Measurements from ENCODE around the gene CNKSR1. TPM values are rescaled to one million over a fixed set of nuclear protein-coding genes. Genes with fewer than 3 reads are reported as not detected.

CNKSR1 gene
- total RNA-seq, 1 donor from 2014 or later = 5.9 TPM

- intact Hi-C loops (cut with micrococcal nuclease) = no loop called here
These were observed 5.0 kb downstream of the CNKSR1 start for GRCh38 chr1:26182383-26182696.

DNA sequence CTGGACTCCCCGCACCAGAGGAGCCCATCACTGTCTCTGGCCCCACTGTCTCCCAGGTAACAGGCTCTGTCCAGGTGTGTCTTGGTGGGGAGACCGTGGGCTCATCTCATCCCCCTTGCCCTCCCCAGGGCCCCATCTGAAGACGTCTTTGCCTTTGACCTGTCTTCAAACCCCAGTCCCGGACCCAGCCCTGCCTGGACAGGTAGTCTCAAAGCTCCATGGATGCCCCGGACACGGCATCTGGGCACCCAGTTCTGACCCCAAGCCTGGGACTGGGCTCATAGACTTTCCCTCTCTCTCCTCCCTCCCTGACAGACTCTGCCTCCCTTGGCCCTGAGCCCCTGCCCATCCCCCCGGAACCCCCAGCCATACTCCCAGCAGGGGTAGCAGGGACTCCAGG, 6.8 kb downstream of the CNKSR1 start:
- intact Hi-C loops (cut with micrococcal nuclease) = no loop called here

- intact Hi-C loops (cut with micrococcal nuclease) = no loop called here
These were observed 7.6 kb downstream of the CNKSR1 start for GRCh38 chr1:26184883-26185282.

DNA sequence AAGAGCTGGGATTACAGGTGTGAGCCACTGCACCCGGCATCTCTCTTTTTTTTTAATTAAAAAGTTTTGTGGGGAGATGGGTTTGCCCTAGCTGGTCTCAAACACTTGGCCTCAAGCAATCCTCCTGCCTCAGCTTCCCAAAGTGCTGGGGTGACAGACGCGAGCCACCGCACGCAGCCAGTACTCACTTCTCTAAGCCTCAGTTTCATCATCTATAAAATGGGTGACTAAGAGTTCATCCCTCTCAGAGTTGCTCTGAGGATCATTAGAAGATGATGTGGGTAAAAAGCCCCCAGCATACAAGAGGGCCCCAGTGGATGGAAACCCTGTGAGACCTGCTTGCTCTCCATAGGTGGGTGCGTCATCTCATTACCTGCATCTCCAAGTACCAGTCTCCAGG, 10.6 kb downstream of the CNKSR1 start:
- intact Hi-C loops (cut with micrococcal nuclease) = no loop called here

DNA sequence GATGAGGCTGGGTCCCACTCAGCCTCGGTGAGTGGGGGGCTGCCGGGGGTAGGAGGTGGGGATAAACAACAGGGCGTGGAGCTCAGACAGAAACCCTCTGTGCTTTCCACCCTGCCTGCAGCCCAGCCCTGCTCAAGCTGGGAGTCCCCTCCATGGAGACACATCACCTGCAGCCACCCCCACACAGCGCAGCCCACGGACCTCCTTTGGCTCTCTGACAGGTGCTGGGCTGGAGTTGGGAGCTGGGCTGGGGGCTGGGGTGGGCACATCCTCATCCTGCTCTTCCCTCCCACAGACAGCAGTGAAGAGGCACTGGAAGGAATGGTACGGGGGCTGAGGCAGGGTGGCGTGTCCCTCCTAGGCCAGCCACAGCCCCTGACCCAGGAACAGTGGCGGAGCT, 11.2 kb downstream of the CNKSR1 start:
- intact Hi-C loops (cut with micrococcal nuclease) = no loop called here

DNA sequence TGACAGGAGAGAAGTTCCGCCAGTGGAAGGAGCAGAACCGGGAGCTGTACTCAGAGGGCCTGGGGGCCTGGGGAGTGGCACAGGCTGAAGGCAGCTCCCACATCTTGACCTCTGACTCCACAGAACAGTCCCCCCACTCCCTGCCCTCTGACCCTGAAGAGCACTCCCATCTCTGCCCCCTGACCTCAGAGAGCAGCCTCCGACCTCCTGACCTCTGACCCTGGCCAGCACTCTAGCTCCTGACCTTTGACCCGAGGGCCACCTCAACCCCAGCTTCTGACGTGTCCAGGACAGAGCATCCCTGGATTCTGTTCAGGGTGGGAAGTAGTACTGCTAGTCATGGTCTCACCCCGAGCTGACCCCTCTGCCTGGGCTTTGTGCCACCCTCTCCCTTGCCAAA, 12.0 kb downstream of the CNKSR1 start:
- intact Hi-C loops (cut with micrococcal nuclease) = no loop called here

GRCh38 chr1:26189751-26190275, 12.5 kb downstream of the CNKSR1 start:
- intact Hi-C loops (cut with micrococcal nuclease) = no loop called here

GRCh38 chr1:26190373-26190987, 13.2 kb downstream of the CNKSR1 start, which contains the start of gene CATSPER4:
Gene CATSPER4 (plus strand): TSS chr1:26190602. CDS start chr1:26190628, 26 bp downstream.
- intact Hi-C loops (cut with micrococcal nuclease) = no loop called here

GRCh38 chr1:26191739-26192138, 14.4 kb downstream of the CNKSR1 start:
- intact Hi-C loops (cut with micrococcal nuclease) = no loop called here

GRCh38 chr1:26195805-26196204, 18.5 kb downstream of the CNKSR1 start:
- intact Hi-C loops (cut with micrococcal nuclease) = no loop called here

- intact Hi-C loops (cut with micrococcal nuclease) = no loop called here
These were observed 20.0 kb downstream of the CNKSR1 start for GRCh38 chr1:26197301-26197700.

- intact Hi-C loops (cut with micrococcal nuclease) = no loop called here
These were observed 20.5 kb downstream of the CNKSR1 start for GRCh38 chr1:26197813-26198212.

GRCh38 chr1:26200413-26200812, 23.1 kb downstream of the CNKSR1 start:
- intact Hi-C loops (cut with micrococcal nuclease) = no loop called here

DNA sequence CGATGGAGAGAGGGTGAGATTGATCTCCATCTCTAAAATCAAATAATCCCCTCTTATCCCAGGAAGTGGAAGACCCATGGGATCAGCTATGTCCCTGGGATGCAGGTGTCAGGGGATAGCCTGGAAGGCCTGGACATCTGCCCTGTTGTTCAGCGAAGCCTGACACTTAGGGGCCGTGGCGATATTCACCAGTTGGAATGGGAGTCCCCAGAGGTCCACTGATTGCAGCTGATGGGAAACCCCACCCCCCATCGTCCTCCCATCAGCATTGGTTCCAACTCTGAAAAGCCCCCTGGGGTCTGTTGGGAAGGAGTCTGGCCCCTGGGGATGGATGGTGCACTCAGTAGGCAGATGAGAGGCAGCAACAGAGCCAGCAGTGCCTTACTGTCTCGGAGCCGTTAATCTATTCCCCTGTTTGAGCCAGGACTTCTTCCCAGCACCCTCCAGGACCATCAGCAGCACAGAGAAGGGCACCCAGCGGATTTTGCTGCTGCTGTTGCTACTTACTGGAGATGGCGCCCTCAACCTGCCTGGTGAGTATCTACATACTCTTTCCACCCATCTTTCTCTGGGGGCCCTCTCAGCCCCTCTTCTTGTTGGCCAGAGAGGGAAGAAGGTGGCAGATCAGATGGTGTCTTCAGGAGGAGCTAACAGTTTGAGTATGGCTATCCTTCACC, 26.5 kb downstream of the CNKSR1 start:
- intact Hi-C loops (cut with micrococcal nuclease) = no loop called here

DNA sequence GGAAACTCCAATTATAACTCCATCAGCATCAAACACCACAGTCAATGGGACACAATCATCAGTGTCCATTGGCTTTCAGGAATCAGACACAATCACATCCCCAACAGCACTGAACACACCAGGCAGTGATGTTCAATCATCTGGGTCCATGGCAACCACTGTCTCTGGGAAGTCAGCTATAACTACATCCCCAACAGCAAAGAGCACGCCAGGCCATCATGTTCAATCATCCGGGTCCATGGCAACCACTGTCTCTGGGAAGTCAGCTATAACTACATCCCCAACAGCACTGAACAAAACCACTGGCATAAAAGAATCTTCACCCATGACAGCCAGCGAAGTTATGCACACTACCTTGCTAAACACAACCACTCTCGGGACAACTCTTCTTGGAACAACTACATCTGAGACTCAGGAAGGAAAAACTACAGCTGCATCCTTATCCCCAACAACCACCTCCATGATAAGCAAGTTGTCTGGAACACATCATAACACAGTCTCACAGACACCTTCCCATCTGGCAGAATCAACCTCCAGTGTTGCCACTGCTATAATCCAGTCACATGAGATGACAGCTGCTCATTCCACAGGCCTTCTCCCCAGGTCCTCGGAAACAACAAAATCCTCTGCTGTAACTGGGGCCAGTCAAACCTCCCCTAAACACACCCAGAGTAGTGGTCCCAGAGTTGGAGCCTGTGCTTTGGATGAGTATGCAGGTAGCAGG, 33.0 kb downstream of the CNKSR1 start:
- intact Hi-C loops (cut with micrococcal nuclease) = no loop called here

- intact Hi-C loops (cut with micrococcal nuclease) = no loop called here
These were observed 35.4 kb downstream of the CNKSR1 start for GRCh38 chr1:26212726-26213125.

GRCh38 chr1:26213335-26213905, 36.1 kb downstream of the CNKSR1 start:
- intact Hi-C loops (cut with micrococcal nuclease) = no loop called here

GRCh38 chr1:26215246-26215645, 38.0 kb downstream of the CNKSR1 start:
- intact Hi-C loops (cut with micrococcal nuclease) = no loop called here

DNA sequence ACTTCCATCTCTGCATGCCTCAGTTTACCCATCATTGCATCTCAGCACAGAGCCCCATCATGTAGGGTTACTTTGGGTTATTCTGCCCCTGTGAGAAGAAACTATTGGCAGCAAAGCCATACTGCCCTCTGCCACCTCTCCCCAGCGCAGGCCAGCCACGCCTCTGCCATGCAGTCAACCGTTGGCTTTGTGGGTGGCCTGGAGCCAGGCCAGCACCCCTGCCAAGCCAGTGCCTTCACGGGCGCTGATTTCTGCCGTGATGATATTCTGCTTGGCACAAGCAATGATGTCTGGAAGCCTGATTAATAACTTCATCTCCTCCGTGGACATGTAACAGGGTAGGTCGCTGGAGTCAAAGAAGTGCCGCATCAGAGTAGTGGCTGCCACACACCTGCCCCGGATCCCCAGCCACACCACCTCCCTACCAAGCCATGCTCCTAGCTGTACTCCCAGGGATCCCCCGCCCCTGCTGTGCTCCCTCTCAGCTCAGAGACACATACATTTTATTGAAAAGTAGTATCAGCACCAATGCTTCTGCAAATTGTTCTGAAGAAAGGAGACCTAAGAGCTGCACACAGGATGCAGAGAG, 41.7 kb downstream of the CNKSR1 start:
- intact Hi-C loops (cut with micrococcal nuclease) = no loop called here

- intact Hi-C loops (cut with micrococcal nuclease) = no loop called here
These were observed 43.1 kb downstream of the CNKSR1 start for GRCh38 chr1:26220199-26220912.

GRCh38 chr1:26221094-26221493, 43.8 kb downstream of the CNKSR1 start:
- intact Hi-C loops (cut with micrococcal nuclease) = no loop called here
